CD4-positive, alpha-beta T cell treated with Interleukin-17A for 1 hour (primary cell): ENCODE measurements around the gene MYADM.
"Not testable (repeated sequence)": the region's sequence is repeated elsewhere in the genome, so short reads cannot be mapped to it uniquely, and the experiment has no call there.

ENCODE experiments used
- DNase-seq: peaks from one replicate; pipeline ENCODE4 v3.0.0-alpha.2; 2020

The MYADM gene

DNA sequence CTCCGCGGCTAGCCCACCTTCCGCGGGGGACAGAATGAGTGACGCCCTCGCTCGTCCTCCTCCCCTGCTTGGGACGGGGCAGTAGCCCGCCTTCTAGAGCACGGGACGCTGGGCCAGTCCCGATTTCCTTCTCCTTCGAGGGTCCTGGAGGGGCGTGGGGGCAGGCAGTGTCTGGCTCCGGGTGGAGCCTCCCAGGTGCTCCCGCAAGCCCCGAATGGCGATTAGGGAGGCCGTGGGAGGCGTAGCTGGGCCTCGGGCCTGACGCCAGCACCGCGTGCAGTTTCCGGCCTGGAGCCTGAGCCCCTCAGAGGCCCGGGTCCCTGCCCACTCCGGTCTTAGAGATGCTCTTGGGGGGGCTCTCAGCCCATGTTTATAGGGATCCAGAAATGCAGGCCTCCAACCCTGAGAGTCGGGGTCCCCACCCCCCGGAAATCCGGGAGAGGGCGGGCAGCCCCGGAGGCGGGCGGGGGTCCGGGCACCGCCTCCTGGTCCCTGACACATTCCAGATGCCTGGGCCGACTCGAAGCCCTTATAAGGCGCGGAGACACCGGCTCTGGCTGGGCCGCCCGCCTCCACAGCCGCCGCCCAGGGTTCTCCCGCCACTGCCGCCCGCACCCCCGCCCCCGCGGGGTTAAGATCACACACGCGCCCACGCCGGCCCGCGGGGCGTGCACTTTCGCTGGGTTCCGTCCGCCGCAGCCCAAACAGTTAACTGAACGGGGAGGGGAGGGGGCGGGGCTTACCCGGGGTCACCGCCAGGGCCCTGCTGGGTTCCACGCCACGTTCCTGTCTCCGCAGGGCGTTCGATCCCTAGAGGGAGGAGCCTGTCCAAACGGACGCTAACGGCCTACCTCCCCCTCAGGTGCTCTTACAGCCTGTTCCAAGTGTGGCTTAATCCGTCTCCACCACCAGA, 1.5 kb downstream of the MYADM start:
- peak; percentile 95 for DNase-seq

DNA sequence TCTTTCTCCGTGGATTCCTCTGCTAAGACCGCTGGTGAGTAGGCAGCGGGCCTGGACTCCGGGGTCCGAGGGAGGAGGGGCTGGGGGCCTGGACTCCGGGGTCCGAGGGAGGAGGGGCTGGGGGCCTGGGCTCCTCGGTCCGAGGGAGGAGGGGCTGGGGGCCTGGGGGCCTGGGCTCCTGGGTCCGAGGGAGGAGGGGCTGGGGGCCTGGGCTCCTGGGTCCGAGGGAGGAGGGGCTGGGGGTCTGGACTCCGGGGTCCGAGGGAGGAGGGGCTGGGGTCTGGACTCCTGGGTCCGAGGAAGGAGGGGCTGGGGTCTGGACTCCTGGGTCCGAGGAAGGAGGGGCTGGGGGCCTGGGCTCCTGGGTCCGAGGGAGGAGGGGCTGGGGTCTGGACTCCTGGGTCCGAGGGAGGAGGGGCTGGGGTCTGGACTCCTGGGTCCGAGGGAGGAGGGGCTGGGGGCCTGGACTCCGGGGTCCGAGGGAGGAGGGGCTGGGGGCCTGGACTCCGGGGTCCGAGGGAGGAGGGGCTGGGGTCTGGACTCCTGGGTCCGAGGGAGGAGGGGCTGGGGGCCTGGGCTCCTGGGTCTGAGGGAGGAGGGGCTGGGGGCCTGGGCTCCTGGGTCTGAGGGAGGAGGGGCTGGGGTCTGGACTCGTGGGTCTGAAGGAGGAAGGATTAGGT, 2.3 kb downstream of the MYADM start:
- DNase-seq = not testable (repeated sequence)

- peak; percentile 50 for DNase-seq
These were observed 2.8 kb downstream of the MYADM start for GRCh38 chr19:53870485-53870844.

DNA sequence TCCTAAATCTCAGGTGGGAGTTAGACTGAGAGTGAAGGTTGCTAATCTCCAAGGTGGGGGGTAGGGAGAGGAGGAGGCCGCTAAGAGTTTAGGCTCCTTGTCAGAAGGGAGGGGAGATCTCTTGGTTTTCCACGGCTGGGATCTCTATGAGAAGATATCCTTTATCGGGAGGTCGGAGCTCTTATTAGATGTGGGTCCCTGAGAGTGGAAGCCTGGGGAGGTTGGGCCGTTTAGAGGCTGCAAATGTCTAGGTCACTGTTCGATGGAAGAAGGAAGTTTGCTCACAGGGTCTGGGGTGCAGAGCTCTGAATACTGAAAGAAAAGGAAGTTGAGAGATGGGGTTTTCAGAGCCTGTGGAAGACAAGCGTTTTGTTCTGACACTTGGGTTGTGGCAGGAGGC, 3.8 kb downstream of the MYADM start:
- DNase-seq = peak; percentile 54

DNA sequence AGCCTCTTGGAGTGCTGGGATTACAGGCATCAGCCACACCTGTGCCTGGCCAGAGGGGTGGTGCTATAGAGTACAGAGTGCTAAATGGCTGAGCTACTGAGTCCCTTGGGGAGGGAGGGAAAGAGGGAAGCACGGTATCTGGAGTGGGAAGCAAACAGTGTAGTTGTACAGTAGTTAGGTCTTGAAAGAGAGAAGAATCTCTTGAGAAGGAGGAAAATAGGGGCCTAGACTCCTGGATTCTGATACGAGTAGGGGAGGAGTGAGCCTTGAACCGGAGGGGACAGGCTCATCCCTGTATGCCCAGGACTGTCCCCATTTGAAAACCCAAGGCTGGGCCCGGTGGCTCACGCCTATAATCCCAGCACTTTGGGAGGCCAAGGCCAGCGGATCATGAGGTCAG, 5.1 kb downstream of the MYADM start:
- DNase-seq = no peak

GRCh38 chr19:53873773-53874605, 6.3 kb downstream of the MYADM start:
- peak; percentile 54 for DNase-seq

DNA sequence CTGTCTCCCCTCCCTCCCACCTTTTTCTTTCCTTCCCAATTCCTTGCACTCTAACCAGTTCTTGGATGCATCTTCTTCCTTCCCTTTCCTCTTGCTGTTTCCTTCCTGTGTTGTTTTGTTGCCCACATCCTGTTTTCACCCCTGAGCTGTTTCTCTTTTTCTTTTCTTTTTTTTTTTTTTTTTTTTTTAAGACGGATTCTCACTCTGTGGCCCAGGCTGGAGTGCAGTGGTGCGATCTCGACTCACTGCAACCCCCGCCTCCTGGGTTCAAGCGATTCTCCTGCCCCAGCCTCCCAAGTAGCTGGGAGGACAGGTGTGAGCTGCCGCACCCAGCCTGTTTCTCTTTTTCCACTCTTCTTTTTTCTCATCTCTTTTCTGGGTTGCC, 6.9 kb downstream of the MYADM start:
- DNase-seq = peak; percentile 53

DNA sequence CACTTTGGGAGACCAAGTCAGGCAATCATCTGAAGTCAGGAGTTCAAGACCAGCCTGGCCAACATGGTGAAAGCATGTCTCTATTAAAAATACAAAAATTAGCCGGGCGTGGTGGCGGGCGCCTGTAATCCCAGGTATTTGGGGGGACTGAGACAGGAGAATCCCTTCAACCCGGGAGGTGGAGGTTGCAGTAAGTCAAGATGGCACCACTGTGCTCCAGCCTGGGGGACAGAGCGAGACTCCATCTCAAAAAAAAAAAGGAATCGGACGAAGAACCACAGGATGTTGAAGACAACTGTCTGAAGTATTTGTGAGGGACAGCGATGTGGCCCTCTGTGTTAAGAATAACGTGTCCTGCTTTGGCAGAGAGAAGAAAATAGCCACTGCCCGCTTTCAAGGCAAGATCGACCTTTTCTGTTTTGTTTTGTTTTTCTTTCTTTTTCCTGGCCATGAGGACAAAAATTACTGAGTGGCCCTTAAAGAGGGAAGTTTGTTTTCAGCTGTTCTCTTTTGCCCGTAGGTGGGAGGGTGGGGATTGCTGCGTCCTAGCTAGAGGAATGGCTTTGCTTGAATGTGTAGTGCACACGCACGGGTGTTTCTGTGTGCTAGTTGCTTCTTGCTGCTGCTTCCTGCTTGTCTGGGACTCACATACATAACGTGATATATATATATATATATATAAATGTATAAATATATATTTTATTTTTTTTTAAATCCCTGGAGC, 8.1 kb downstream of the MYADM start:
- DNase-seq = peak; percentile 44

GRCh38 chr19:53876651-53877224, 9.1 kb downstream of the MYADM start:
- peak; percentile 62 for DNase-seq

GRCh38 chr19:53877361-53877766, 9.7 kb downstream of the MYADM start:
- DNase-seq = peak; percentile 87

DNA sequence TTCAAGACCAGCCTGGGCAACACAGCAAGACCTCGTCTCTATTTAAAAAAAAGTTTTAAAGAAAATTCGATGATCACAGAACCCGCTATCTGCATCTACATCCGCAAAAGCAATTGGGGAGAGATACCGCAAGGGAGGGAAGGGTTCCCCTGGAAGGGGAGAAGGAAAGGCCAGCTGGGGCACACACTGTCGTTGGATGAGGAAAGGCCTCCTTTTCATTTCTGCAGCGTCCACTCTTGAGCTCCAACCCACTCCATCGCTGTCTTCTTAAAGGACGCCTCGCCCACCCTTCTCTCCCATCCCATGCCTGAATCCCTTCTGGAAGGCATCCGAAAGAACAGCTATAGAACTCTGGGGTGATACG, 11.1 kb downstream of the MYADM start:
- peak; percentile 56 for DNase-seq

DNA sequence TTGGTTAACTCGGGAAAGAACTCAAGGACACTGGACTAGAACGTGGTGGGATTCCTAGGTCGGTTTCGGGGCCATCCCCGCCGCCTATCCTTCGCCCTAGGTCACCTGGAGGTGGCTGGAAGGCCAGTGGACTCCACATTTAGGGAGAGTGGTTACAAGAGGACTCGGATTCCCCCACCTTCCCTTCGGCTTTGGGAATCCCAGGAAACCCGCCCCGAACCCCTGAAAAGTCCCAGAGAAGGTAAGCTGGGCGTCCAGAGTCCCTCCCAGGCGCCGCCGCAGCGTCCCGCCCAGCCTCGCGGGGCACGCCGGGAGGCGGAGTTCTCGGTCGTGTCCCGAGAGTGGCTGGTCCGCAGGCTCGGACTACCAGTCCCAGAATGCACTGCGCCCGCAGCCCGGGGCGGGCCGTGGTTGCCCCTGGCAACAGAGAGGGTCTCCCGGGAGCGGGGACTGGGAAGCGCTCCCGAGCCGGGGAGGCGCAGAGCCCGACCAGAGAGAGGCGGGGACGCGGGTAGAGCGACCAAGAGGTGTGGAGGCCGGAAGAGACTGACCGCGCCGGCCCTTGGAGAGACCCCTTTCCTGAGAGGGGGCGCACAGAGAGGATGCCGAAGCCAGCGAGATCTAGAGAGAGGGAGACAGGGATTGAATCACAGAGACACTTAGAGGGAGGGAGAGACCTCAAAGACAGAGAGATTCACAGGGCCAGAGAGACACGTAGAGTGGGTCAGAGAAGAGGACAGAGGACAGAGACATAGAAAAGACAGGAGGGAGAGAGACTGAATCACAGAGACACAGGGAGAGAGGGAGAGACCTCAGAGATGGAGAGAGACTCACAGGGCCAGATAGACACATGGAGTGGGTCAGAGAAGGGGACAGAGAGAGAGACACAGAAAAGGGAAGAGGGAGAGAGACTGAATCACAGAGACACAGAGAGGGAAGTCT, 11.7 kb downstream of the MYADM start:
- peak; percentile 88 for DNase-seq

- DNase-seq = no peak
These were observed 13.2 kb downstream of the MYADM start for GRCh38 chr19:53880711-53881481.

GRCh38 chr19:53881482-53882390, 14.1 kb downstream of the MYADM start, which contains the start of gene PRKCG:
TSS of gene PRKCG (plus strand) at chr19:53882197. CDS start at chr19:53882495, 298 bp downstream.
- peak; percentile 76 for DNase-seq

- DNase-seq = no peak
These were observed 14.8 kb downstream of the MYADM start for GRCh38 chr19:53882391-53883050.

DNA sequence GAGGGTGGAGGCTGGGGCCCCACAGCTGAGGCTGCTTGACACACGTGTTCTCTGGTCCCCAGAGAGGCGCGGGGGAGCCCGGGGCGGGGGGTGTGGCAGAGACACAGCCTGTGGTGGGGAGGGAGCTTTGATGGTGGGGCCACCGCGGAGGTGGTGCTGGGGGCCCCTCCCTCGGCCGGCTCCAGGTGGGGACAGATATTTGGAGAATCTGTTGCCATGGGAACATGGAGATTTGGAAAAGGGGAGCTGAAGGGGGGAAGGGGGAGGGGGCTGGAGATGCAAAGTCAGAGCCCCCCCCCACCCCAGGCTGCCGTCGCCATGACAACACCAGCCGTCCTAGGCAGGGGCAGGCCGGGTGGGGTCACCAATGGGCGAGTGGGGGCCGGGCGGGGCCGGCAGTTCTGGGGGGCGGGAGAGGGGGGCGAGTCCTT, 15.6 kb downstream of the MYADM start:
- peak; percentile 57 for DNase-seq

DNA sequence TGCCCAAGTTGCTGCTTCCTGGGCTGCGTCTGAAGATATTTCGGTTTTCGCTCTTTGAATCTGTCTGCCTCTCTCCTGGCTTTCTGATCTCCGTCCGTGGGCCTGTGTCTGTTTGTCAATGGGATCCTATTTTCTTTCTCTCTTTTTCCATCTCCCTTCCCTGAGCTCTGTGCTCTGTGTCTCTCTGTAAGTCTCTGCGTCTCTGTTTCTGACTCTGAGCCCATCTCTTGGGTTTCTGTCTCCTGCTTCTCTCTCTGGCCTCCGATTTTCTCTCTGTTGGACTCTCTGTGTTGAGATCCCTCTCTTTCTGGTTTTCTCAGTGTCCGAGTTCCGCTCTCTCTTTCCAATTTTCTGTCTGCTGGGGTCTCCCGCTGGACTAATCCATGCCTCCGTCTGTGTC, 16.1 kb downstream of the MYADM start:
- no peak for DNase-seq

GRCh38 chr19:53884256-53884655, 16.6 kb downstream of the MYADM start:
- DNase-seq = no peak

- no peak for DNase-seq
These were observed 17.4 kb downstream of the MYADM start for GRCh38 chr19:53885036-53885435.
